Body of pancreas (tissue), 4 donors: ENCODE results near the gene LANCL3. TPM values are rescaled to one million over a fixed set of nuclear protein-coding genes. Genes with fewer than 3 reads are reported as not detected.
"Not testable (repeated sequence)": the region's sequence is repeated elsewhere in the genome, so short reads cannot be mapped to it uniquely, and the experiment has no call there.

Source experiments
- ATAC-seq: fragments of 150-250 bp; one replicate; pipeline ENCODE4 v1.9.1; 2016
- DNase-seq, 4 donors: peaks; one replicate each; pipeline ENCODE4 v3.0.0-alpha.2; 2019
- H3K27ac ChIP-seq, 4 donors: fragments of 200-600 bp; sonication (generic); 1 replicate in 3 of 4; 2 replicates in 1 of 4; pipeline versions ENCODE4 v1.5.1 to v1.6.1; 2016 to 2019; ENCODE audit warnings: mild to moderate bottlenecking in 1 of 4, mixed read lengths in 1 of 4, moderate library complexity in 1 of 4
- H3K27me3 ChIP-seq, 2 donors: fragments of 200-600 bp; sonication (generic); one replicate each; pipeline ENCODE4 v1.6.0; 2016; ENCODE audit warnings: mild to moderate bottlenecking in 1 of 2
- H3K36me3 ChIP-seq, 2 donors: fragments of 200-600 bp; sonication (generic); replicated peaks in 1 of 2; 2 replicates each; pipeline ENCODE4 v1.5.1; 2016; ENCODE audit warnings: low read depth in 2 of 2; ENCODE audit not compliant: insufficient read depth in 1 of 2
- H3K4me1 ChIP-seq: fragments of 200-600 bp; sonication (generic); one replicate; pipeline ENCODE4 v1.6.0; 2016
- H3K4me3 ChIP-seq, 2 donors: fragments of 200-600 bp; sonication (generic); 1 replicate in 1 of 2; 2 replicates in 1 of 2; pipeline ENCODE4 v1.5.1; 2016 to 2019
- H3K9me3 ChIP-seq, 3 donors: fragments of 200-600 bp; sonication (generic); 1 replicate in 2 of 3; 2 replicates in 1 of 3; pipeline ENCODE4 v1.5.1; 2016
- POLR2A ChIP-seq, 3 donors: fragments of 450-650 bp; IDR thresholded peaks; one replicate each; pipeline ENCODE4 v1.6.1; 2016; ENCODE audit warnings: antibody characterized with exemption in 3 of 3, mild to moderate bottlenecking in 2 of 3
- WGBS, 2 donors: methylation state at CpG; one replicate each; pipeline ENCODE4 v1.1.5; 2017; 5-methylcytosine and 5-hydroxymethylcytosine counted together
- intact Hi-C: fragments of 100-400 bp; cut with DNase I; formaldehyde crosslinking; loops from one replicate; pipeline ENCODE4 v1.15.1; 2023
- total RNA-seq, 2 donors: library from RNA; depleted of rRNA; stranded (reverse); fragments of >200 nt; gene quantifications; one replicate each; pipeline ENCODE4 v1.1.0, GENCODE V29; 2016
- TF ChIP-seq, protein P1 (sequence below), 7 experiments: fragments of 450-650 bp in 4 of 7; fragments of 200-600 bp in 3 of 7; sonication (generic) in 3 of 7; IDR thresholded peaks; one replicate each; pipeline ENCODE4 v1.5.1; 2016 to 2019; ENCODE audit warnings: antibody characterized with exemption in 7 of 7

LANCL3 gene
- total RNA-seq, 2 donors from 2014 or later, result 0.26 TPM; not detected in 1

- ATAC-seq, result no peak
- Histone ChIP-seq H3K4me3 (no peak overlapping the region), H3K36me3 (no peaks in the 10 kb centered on the region), H3K9me3 (no peaks in the 10 kb centered on the region), H3K4me1 (no peaks in the 10 kb centered on the region), H3K27ac (no peak overlapping the region), H3K27me3 (no peaks in the 10 kb centered on the region)
- DNase-seq, result no peak
- WGBS, 2 donors, result 93 to 96% methylated on average over 15 to 18 of the region's 25 CpGs
- intact Hi-C loops, result no loop called here
- TF ChIP-seq, protein P1, sequence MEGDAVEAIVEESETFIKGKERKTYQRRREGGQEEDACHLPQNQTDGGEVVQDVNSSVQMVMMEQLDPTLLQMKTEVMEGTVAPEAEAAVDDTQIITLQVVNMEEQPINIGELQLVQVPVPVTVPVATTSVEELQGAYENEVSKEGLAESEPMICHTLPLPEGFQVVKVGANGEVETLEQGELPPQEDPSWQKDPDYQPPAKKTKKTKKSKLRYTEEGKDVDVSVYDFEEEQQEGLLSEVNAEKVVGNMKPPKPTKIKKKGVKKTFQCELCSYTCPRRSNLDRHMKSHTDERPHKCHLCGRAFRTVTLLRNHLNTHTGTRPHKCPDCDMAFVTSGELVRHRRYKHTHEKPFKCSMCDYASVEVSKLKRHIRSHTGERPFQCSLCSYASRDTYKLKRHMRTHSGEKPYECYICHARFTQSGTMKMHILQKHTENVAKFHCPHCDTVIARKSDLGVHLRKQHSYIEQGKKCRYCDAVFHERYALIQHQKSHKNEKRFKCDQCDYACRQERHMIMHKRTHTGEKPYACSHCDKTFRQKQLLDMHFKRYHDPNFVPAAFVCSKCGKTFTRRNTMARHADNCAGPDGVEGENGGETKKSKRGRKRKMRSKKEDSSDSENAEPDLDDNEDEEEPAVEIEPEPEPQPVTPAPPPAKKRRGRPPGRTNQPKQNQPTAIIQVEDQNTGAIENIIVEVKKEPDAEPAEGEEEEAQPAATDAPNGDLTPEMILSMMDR (IDR thresholded peaks at IDR 0.05), result no peak
- TF ChIP-seq POLR2A (IDR thresholded peaks at IDR 0.05), result no peak
These were observed 26.4 kb upstream of the LANCL3 start for GRCh38 chrX:37545066-37545465.

- H3K4me3 ChIP-seq, DNase-seq, H3K4me1 ChIP-seq, H3K36me3 ChIP-seq, intact Hi-C loops, H3K9me3 ChIP-seq, H3K27me3 ChIP-seq, ATAC-seq, H3K27ac ChIP-seq: not testable (repeated sequence)
These were observed 21.8 kb upstream of the LANCL3 start for GRCh38 chrX:37549619-37550018.

- Histone ChIP-seq H3K36me3 (no peaks in the 10 kb centered on the region), H3K27me3 (no peaks in the 10 kb centered on the region), H3K4me3 (no peak overlapping the region), H3K27ac (no peak overlapping the region), H3K4me1 (no peaks in the 10 kb centered on the region), H3K9me3 (no peaks in the 10 kb centered on the region)
- DNase-seq (no peak), ATAC-seq (no peak)
- intact Hi-C loops, result no loop called here
- WGBS, 2 donors, result 27 to 90% methylated on average over 1 to 3 of the region's 6 CpGs
- TF ChIP-seq, protein P1 (IDR thresholded peaks at IDR 0.05), result no peak
- no peak for TF ChIP-seq POLR2A (IDR thresholded peaks at IDR 0.05)
These were observed 18.0 kb upstream of the LANCL3 start for GRCh38 chrX:37553476-37553875.

- intact Hi-C loops, H3K27ac ChIP-seq, H3K36me3 ChIP-seq, DNase-seq, H3K27me3 ChIP-seq, H3K9me3 ChIP-seq, ATAC-seq, H3K4me3 ChIP-seq, H3K4me1 ChIP-seq: not testable (repeated sequence)
- 74 to 84% methylated on average over 2 of the region's 2 CpGs for WGBS, 2 donors
These were observed 6.2 kb upstream of the LANCL3 start for GRCh38 chrX:37565254-37565653.

DNA sequence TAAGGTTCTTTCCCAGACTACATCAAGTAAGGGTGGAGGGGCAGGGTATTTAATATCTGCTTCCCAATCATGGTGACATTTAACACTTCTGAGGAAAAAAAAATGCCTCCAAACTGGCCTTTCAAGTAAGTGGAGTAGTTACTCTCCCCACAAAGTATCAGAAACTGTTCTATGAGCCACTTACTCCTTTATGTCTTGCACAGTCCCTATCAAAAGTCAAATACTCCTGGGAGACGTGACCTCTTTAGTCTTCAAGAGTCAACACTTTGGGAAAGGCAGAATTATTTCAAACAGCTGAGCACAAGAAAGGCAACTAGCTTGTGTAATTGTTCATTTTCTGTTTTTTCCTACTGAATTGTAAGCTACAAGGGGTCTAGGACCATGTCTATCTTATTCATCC, 1.1 kb upstream of the LANCL3 start:
- WGBS, 2 donors, result no CpG with 5 or more reads among the region's 1 CpG
- ATAC-seq, DNase-seq, H3K4me3 ChIP-seq, H3K36me3 ChIP-seq, H3K4me1 ChIP-seq, H3K9me3 ChIP-seq, H3K27ac ChIP-seq, H3K27me3 ChIP-seq, intact Hi-C loops: not testable (repeated sequence)

GRCh38 chrX:37572108-37572587, 687 bp downstream of the LANCL3 start:
- H3K4me1 ChIP-seq, intact Hi-C loops, H3K9me3 ChIP-seq, H3K4me3 ChIP-seq, H3K27me3 ChIP-seq, H3K27ac ChIP-seq, H3K36me3 ChIP-seq: not testable (repeated sequence)
- TF ChIP-seq, protein P1 (IDR thresholded peaks at IDR 0.05), result peak in 6 of 7 experiments; percentile 12 to 55 (median 44)
- WGBS, 2 donors, result 0 to 2% methylated on average over 6 to 9 of the region's 61 CpGs
- peak; percentile 48 to 60 (median 50) for DNase-seq
- peak; percentile 72 for ATAC-seq

- intact Hi-C loops, H3K9me3 ChIP-seq, H3K4me3 ChIP-seq, H3K36me3 ChIP-seq, H3K4me1 ChIP-seq, H3K27me3 ChIP-seq, ATAC-seq, DNase-seq, H3K27ac ChIP-seq: not testable (repeated sequence)
- 37 to 42% methylated on average over 2 of the region's 2 CpGs for WGBS, 2 donors
These were observed 1.7 kb downstream of the LANCL3 start for GRCh38 chrX:37573121-37573520.
